ENCODE data around the gene COL5A1.

The COL5A1 gene

GRCh38 chr9:134843740-134844139 is 202.1 kb downstream of the COL5A1 start:
- Histone ChIP-seq H3K4me1 (ENCODE audit: control insufficient read depth, insufficient read depth, low read length) (no peaks in the 10 kb centered on the region), H3K36me3 (ENCODE audit: insufficient read depth, low read length) (peaks cover 73% of the 10 kb centered on the region), H3K9ac (ENCODE audit: low read depth, low read length) (no peak overlapping the region), H3K4me2 (ENCODE audit: low read length) (no peak overlapping the region), H3K4me3 (ENCODE audit: low read length) (no peak overlapping the region), H3K27me3 (ENCODE audit: control insufficient read depth, insufficient read depth, low read length) (no peaks in the 10 kb centered on the region), H3K9me3 (replicated peaks; ENCODE audit: low read length) (no peaks in the 10 kb centered on the region)

DNA sequence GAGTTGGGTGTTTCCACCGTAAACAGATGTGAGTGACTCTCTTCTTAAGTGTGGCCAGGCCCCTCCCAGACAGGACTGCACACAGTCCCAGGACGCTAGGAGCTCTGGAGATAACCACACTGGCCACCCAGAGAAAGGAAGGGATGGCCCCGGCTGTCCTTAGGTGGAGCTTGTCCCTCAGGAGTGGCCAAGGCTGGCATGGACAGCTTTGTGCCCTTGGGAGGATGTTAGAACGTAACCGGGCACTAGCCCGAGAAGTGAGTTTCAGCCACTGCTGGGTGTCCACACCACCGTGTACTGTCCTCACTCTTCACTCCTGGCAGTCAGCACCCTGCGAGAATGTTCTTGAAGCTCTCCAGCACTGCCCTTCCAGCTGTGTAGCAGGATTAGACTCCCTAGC is 203.2 kb downstream of the COL5A1 start:
- Histone ChIP-seq H3K36me3 (ENCODE audit: insufficient read depth, low read length) (peaks cover 63% of the 10 kb centered on the region), H3K9me3 (replicated peaks; ENCODE audit: low read length) (no peaks in the 10 kb centered on the region), H3K4me1 (ENCODE audit: control insufficient read depth, insufficient read depth, low read length) (no peaks in the 10 kb centered on the region), H3K27me3 (ENCODE audit: control insufficient read depth, insufficient read depth, low read length) (no peaks in the 10 kb centered on the region), H3K9ac (ENCODE audit: low read depth, low read length) (no peak overlapping the region), H3K4me2 (ENCODE audit: low read length) (no peak overlapping the region), H3K4me3 (ENCODE audit: low read length) (no peak overlapping the region)

DNA sequence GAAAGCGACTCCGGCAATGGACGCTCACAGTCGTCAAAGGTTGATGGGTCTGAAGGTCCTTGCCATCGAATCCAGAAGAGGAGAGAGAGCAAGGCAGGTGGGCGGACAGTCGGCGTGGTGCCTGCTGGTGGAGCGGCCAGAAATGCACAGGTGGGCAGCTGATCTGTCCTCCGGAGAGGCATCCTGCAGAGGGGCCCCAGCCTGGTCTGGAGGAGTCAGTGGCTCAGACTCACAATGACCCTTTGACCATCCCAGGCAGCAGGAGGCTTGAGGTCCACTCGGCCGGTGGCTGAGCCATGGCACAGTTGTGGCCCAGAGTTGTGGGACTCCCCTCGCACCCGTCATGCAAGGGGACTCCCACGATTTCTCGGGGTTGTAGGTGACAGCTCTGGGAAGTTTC is 204.6 kb downstream of the COL5A1 start:
- no peaks in the 10 kb centered on the region for H3K4me1 ChIP-seq (ENCODE audit: control insufficient read depth, insufficient read depth, low read length)
- no peaks in the 10 kb centered on the region for H3K27me3 ChIP-seq (ENCODE audit: control insufficient read depth, insufficient read depth, low read length)
- H3K9ac ChIP-seq (ENCODE audit: low read depth, low read length) = no peak overlapping the region
- no peak overlapping the region for H3K4me3 ChIP-seq (ENCODE audit: low read length)
- peaks cover 50% of the 10 kb centered on the region for H3K36me3 ChIP-seq (ENCODE audit: insufficient read depth, low read length)
- peaks cover 3% of the 10 kb centered on the region for H3K9me3 ChIP-seq (replicated peaks; ENCODE audit: low read length)
- no peak overlapping the region for H3K4me2 ChIP-seq (ENCODE audit: low read length)

GRCh38 chr9:134846699-134847098 is 205.1 kb downstream of the COL5A1 start:
- Histone ChIP-seq H3K36me3 (ENCODE audit: insufficient read depth, low read length) (peaks cover 45% of the 10 kb centered on the region), H3K4me3 (ENCODE audit: low read length) (no peak overlapping the region), H3K4me1 (ENCODE audit: control insufficient read depth, insufficient read depth, low read length) (no peaks in the 10 kb centered on the region), H3K9me3 (replicated peaks; ENCODE audit: low read length) (peaks cover 3% of the 10 kb centered on the region), H3K27me3 (ENCODE audit: control insufficient read depth, insufficient read depth, low read length) (no peaks in the 10 kb centered on the region), H3K9ac (ENCODE audit: low read depth, low read length) (no peak overlapping the region), H3K4me2 (ENCODE audit: low read length) (no peak overlapping the region)

GRCh38 chr9:134847138-134847537 is 205.5 kb downstream of the COL5A1 start:
- H3K4me1 ChIP-seq (ENCODE audit: control insufficient read depth, insufficient read depth, low read length) = no peaks in the 10 kb centered on the region
- no peak overlapping the region for H3K4me2 ChIP-seq (ENCODE audit: low read length)

DNA sequence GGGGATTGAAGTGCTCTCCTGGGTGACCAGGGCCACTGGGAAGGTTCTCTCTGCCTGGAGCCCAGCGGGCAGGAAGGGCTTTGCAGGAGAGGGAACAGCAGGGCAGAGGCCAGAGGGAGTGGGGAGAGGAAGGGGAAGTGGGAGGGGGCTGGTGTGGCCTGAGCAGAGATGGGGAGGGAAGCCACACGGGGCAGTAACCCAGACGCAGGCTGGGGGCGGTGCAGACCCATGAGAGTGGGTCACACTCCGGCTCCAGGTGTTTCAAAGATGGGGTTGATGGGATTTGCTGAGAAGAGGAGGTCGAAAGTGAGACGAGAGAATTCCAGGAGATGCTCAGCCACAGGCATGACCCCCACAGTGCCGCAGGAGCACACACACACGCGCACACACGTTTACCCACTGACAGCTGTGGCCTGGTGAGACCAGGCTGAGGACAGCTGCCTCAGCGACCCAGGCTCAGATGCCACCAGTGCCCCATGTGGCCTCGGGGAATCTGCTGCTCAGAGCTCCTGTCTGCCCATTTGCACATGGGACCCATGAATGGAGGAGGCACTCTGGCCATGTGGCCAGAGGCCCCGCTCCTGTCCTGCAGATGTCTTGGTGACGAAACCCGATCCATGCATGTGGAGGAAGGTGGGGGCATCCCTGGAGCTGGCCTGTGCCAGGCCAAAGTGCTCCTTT is 206.3 kb downstream of the COL5A1 start:
- Histone ChIP-seq H3K4me1 (ENCODE audit: control insufficient read depth, insufficient read depth, low read length) (no peaks in the 10 kb centered on the region), H3K9ac (ENCODE audit: low read depth, low read length) (no peak overlapping the region), H3K27me3 (ENCODE audit: control insufficient read depth, insufficient read depth, low read length) (no peaks in the 10 kb centered on the region), H3K36me3 (ENCODE audit: insufficient read depth, low read length) (peaks cover 33% of the 10 kb centered on the region), H3K4me3 (ENCODE audit: low read length) (no peak overlapping the region), H3K4me2 (ENCODE audit: low read length) (no peak overlapping the region), H3K9me3 (replicated peaks; ENCODE audit: low read length) (peaks cover 3% of the 10 kb centered on the region)

More at GRCh38 chr9:134847138-134847537, 205.5 kb downstream of the COL5A1 start:
- no peak overlapping the region for H3K9ac ChIP-seq (ENCODE audit: low read depth, low read length)
- H3K4me3 ChIP-seq (ENCODE audit: low read length) = no peak overlapping the region
- no peaks in the 10 kb centered on the region for H3K27me3 ChIP-seq (ENCODE audit: control insufficient read depth, insufficient read depth, low read length)
- peaks cover 3% of the 10 kb centered on the region for H3K9me3 ChIP-seq (replicated peaks; ENCODE audit: low read length)
- H3K36me3 ChIP-seq (ENCODE audit: insufficient read depth, low read length) = peaks cover 41% of the 10 kb centered on the region

- H3K9me3 ChIP-seq (replicated peaks; ENCODE audit: low read length) = peaks cover 3% of the 10 kb centered on the region
- H3K9ac ChIP-seq (ENCODE audit: low read depth, low read length) = no peak overlapping the region
- H3K27me3 ChIP-seq (ENCODE audit: control insufficient read depth, insufficient read depth, low read length) = no peaks in the 10 kb centered on the region
- peaks cover 27% of the 10 kb centered on the region for H3K36me3 ChIP-seq (ENCODE audit: insufficient read depth, low read length)
- no peak overlapping the region for H3K4me3 ChIP-seq (ENCODE audit: low read length)
- H3K4me1 ChIP-seq (ENCODE audit: control insufficient read depth, insufficient read depth, low read length) = no peaks in the 10 kb centered on the region
- no peak overlapping the region for H3K4me2 ChIP-seq (ENCODE audit: low read length)
Observed at GRCh38 chr9:134848504-134848903, 206.9 kb downstream of the COL5A1 start.

DNA sequence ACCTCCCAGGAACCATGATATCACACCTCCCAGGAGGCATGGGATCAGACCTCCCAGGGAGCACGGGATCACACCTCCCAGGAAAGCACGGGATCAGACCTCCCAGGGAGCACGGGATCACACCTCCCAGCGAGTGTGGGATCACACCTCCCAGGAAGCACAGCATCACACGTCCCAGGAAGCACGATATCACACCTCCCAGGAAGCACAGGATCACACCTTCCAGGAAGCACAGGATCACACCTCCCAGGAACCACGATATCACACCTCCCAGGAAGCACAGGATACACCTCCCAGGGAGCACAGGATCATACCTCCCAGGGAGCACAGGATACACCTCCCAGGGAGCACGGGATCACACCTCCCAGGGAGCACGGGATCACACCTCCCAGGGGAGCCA is 209.0 kb downstream of the COL5A1 start:
- Histone ChIP-seq H3K9me3 (replicated peaks; ENCODE audit: low read length) (peaks cover 3% of the 10 kb centered on the region), H3K4me3 (ENCODE audit: low read length) (no peak overlapping the region), H3K36me3 (ENCODE audit: insufficient read depth, low read length) (peaks cover 7% of the 10 kb centered on the region)

GRCh38 chr9:134851020-134851419 is 209.4 kb downstream of the COL5A1 start:
- H3K9ac ChIP-seq (ENCODE audit: low read depth, low read length) = no peak overlapping the region
- no peak overlapping the region for H3K4me2 ChIP-seq (ENCODE audit: low read length)
- no peaks in the 10 kb centered on the region for H3K27me3 ChIP-seq (ENCODE audit: control insufficient read depth, insufficient read depth, low read length)
- H3K4me1 ChIP-seq (ENCODE audit: control insufficient read depth, insufficient read depth, low read length) = no peaks in the 10 kb centered on the region
- H3K36me3 ChIP-seq (ENCODE audit: insufficient read depth, low read length) = peaks cover 3% of the 10 kb centered on the region
- peaks cover 3% of the 10 kb centered on the region for H3K9me3 ChIP-seq (replicated peaks; ENCODE audit: low read length)
- no peak overlapping the region for H3K4me3 ChIP-seq (ENCODE audit: low read length)

More for the DNA sequence above, 209.0 kb downstream of the COL5A1 start:
- Histone ChIP-seq H3K4me1 (ENCODE audit: control insufficient read depth, insufficient read depth, low read length) (no peaks in the 10 kb centered on the region), H3K27me3 (ENCODE audit: control insufficient read depth, insufficient read depth, low read length) (no peaks in the 10 kb centered on the region), H3K4me2 (ENCODE audit: low read length) (no peak overlapping the region), H3K9ac (ENCODE audit: low read depth, low read length) (no peak overlapping the region)

GRCh38 chr9:134852906-134853654 is 211.5 kb downstream of the COL5A1 start:
- Histone ChIP-seq H3K27me3 (ENCODE audit: control insufficient read depth, insufficient read depth, low read length) (no peaks in the 10 kb centered on the region), H3K4me1 (ENCODE audit: control insufficient read depth, insufficient read depth, low read length) (no peaks in the 10 kb centered on the region), H3K9me3 (replicated peaks; ENCODE audit: low read length) (peaks cover 3% of the 10 kb centered on the region), H3K9ac (ENCODE audit: low read depth, low read length) (no peak overlapping the region), H3K36me3 (ENCODE audit: insufficient read depth, low read length) (no peaks in the 10 kb centered on the region), H3K4me2 (ENCODE audit: low read length) (no peak overlapping the region), H3K4me3 (ENCODE audit: low read length) (no peak overlapping the region)

- Histone ChIP-seq H3K4me1 (ENCODE audit: control insufficient read depth, insufficient read depth, low read length) (no peaks in the 10 kb centered on the region), H3K4me2 (ENCODE audit: low read length) (no peak overlapping the region), H3K9ac (ENCODE audit: low read depth, low read length) (no peak overlapping the region), H3K9me3 (replicated peaks; ENCODE audit: low read length) (peaks cover 3% of the 10 kb centered on the region), H3K4me3 (ENCODE audit: low read length) (no peak overlapping the region), H3K36me3 (ENCODE audit: insufficient read depth, low read length) (no peaks in the 10 kb centered on the region), H3K27me3 (ENCODE audit: control insufficient read depth, insufficient read depth, low read length) (no peaks in the 10 kb centered on the region)
Observed at GRCh38 chr9:134853893-134854292, 212.3 kb downstream of the COL5A1 start.

GRCh38 chr9:134854541-134854981 is 213.0 kb downstream of the COL5A1 start:
- no peaks in the 10 kb centered on the region for H3K27me3 ChIP-seq (ENCODE audit: control insufficient read depth, insufficient read depth, low read length)
- H3K4me1 ChIP-seq (ENCODE audit: control insufficient read depth, insufficient read depth, low read length) = no peaks in the 10 kb centered on the region
- H3K36me3 ChIP-seq (ENCODE audit: insufficient read depth, low read length) = no peaks in the 10 kb centered on the region
- no peak overlapping the region for H3K4me2 ChIP-seq (ENCODE audit: low read length)
- H3K4me3 ChIP-seq (ENCODE audit: low read length) = no peak overlapping the region
- H3K9me3 ChIP-seq (replicated peaks; ENCODE audit: low read length) = peaks cover 3% of the 10 kb centered on the region
- H3K9ac ChIP-seq (ENCODE audit: low read depth, low read length) = no peak overlapping the region

Measured in skeletal muscle satellite cell (primary cell).